ENCODE data around the gene BTD. TPM values are rescaled to one million over a fixed set of nuclear protein-coding genes. Genes with fewer than 3 reads are reported as not detected.

BTD gene
- total RNA-seq, 2 experiments from 2014 or later, result 3.6 to 4.3 TPM

GRCh38 chr3:15633159-15633558 lies 31.6 kb downstream of the BTD start:
- ChIA-PET POLR2A (interaction anchor here (0.6 kb wide), 1 partner anchor 31 kb away, joined by 3 read pairs; no protein-coding TSS in a partner anchor), CTCF (no interaction called here)

DNA sequence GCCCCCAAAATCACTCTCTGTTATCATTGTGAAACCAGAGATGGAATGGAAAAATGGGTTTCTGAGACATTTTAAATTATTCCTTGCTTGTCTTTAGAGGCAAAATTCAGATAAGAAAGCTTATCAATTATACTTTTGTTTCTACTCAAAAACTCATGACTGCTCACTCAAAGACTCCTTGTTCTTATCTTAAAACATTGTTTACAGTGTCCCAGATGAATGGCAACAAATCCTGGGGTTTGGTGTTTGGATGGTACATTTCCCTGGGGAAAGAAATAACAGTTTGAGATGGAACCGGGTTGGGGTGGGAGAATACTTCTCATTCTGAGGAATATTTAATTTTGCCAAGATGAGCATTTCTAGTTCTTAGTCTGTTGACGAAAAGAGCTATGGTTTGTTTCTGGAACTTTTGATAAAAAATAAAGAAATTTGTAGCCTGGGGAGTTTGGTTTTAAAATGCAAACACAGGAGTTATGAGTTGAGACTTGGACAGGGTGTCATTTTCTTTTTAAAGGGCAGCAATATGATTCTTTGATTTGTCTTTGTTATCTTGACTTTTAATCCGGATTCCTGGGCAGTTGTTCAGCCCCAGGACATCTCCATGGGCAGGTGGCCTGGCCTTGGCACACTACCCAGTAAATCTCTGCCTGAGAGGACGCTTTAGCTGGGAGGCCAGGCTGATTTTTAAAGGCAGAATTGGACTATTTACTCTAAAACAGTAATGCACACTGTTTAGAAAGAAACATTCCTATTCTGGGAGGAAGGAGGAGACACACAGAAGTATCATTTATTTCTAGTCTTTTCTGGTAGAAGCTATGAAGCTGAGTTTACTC lies 32.4 kb downstream of the BTD start:
- ChIA-PET CTCF (no interaction called here), POLR2A (no interaction called here)

GRCh38 chr3:15634671-15635070 lies 33.1 kb downstream of the BTD start:
- CTCF ChIA-PET, result interaction anchor here (1.3 kb wide), 1 partner anchor 8 kb away, joined by 3 read pairs; no protein-coding TSS in a partner anchor
- POLR2A ChIA-PET, result no interaction called here

DNA sequence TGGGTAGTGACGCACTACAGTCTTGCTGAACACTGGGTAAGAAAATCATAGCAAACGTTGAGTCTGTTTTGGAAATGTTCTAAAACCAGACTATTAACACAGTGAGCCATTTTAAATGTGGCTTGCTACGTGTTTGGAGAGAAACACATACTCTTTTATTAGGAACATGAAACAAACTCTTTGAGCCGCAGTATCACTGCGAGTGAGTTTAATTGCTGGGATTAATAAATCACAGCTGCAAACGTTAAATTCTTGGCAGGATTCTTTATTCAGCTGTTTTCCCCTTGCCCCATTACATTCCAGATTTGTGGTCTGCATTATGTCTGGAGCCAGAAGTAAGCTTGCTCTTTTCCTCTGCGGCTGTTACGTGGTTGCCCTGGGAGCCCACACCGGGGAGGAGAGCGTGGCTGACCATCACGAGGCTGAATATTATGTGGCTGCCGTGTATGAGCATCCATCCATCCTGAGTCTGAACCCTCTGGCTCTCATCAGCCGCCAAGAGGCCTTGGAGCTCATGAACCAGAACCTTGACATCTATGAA lies 33.6 kb downstream of the BTD start:
- ChIA-PET POLR2A (no interaction called here), CTCF (interaction anchor here (0.6 to 1.3 kb wide), 2 partner anchors 9 to 207 kb away, joined by 3 read pairs; no protein-coding TSS in a partner anchor)

- ChIA-PET CTCF (interaction anchor here (0.8 to 1.3 kb wide), 3 partner anchors 10 to 161 kb away, joined by 3 to 6 read pairs (median 3); no protein-coding TSS in a partner anchor), POLR2A (interaction anchor here (0.5 to 1.1 kb wide), 2 partner anchors 11 to 161 kb away, joined by 3 to 4 read pairs; no protein-coding TSS in a partner anchor)
These were observed 34.6 kb downstream of the BTD start for GRCh38 chr3:15636028-15636709.

DNA sequence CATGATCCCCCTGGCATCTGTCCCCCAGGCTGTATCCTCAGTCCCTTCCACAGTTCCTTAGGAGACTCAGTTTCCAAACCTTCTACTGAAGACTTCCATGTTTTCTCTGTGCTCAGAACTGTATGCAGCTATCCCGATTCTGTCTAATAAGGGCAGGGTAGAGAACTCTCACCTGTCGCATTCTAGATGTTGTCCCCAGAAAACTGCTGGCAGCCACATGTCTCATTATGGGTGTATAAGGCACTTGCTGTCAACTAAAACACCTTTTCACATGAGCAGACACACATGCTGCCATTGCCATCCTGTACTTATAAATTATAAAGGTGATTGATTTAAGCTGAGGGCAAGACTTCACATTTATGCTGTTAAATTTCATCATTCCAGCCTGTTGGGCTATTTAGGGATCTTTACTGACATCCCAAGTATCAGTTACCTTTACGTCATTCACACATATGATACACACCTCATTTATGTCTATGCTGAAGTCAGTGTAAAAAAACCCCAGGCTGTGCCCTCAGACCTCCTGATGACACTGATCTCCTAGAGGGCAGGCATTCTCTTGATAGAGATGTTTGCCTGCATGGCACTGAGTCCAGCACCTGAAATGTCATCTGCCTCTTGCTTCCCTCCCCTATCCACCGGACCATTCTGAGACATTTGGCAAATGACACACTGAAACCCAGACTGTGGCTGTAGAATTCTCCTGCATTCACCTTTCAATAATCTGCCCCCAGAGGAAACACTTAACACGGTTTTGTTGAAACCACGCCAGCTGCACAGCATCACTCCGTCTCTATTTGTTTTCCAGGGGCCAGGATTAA lies 35.8 kb downstream of the BTD start:
- ChIA-PET POLR2A (no interaction called here), CTCF (interaction anchor here (0.8 to 1.2 kb wide), 2 partner anchors 22 to 159 kb away, joined by 3 to 6 read pairs; no protein-coding TSS in a partner anchor)

GRCh38 chr3:15638193-15638890 lies 36.8 kb downstream of the BTD start:
- CTCF ChIA-PET, result no interaction called here
- POLR2A ChIA-PET, result no interaction called here

- CTCF ChIA-PET, result no interaction called here
- POLR2A ChIA-PET, result no interaction called here
These were observed 37.3 kb downstream of the BTD start for GRCh38 chr3:15638891-15639262.

DNA sequence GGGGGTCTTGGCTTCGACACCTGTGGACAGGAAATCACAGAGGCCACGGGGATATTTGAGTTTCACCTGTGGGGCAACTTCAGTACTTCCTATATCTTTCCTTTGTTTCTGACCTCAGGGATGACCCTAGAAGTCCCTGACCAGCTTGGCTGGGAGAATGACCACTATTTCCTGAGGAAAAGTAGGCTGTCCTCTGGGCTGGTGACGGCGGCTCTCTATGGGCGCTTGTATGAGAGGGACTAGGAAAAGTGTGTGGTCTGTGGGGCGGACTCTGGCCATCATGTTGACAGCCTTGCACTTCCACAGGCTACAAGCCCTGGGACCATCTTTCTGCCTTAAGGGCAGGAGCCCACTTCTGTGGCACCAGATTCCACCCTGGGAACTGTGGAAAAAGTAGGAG lies 43.7 kb downstream of the BTD start:
- ChIA-PET CTCF (no interaction called here), POLR2A (no interaction called here)

DNA sequence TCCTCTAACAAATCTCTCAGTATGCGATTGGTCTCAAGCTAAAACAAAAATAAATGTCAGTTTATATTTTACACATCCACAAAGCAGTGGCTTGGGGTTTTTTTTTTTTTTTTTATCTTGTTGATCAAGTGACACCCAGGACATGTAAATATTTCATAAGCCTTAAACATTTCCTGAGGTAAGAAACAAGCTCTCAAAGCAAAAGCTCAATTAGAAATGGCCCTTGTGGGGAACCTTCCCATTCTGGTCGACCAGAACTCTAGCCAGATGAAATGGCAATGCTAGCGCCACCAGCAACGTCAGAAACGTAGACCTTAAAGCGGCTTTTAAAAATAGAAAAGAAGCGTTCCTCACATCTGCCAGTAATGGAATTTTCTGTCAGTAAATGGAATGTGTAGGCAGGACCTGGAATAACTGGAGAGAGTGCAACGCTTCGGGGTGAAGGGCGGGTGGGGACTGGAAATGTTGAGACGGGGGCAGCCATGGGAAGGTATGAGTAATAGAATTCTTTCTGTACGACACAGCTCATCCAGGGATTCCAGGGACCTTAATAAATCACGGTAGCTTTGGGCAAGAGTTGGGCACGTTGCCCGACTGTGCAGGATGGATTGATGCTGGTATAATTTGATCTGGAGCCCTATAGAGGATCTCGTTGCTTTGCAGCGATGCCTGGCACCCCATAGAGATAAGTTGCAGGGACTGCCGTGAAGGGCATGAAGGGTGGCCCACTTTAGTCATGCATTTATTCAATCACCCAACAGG lies 44.4 kb downstream of the BTD start:
- ChIA-PET CTCF (no interaction called here), POLR2A (interaction anchor here (0.6 kb wide), 1 partner anchor 209 kb away, joined by 5 read pairs; no protein-coding TSS in a partner anchor)

- POLR2A ChIA-PET, result interaction anchor here (1.3 kb wide), 1 partner anchor 11 kb away, joined by 3 read pairs; no protein-coding TSS in a partner anchor
These were observed 45.4 kb downstream of the BTD start for GRCh38 chr3:15646851-15647511.

DNA sequence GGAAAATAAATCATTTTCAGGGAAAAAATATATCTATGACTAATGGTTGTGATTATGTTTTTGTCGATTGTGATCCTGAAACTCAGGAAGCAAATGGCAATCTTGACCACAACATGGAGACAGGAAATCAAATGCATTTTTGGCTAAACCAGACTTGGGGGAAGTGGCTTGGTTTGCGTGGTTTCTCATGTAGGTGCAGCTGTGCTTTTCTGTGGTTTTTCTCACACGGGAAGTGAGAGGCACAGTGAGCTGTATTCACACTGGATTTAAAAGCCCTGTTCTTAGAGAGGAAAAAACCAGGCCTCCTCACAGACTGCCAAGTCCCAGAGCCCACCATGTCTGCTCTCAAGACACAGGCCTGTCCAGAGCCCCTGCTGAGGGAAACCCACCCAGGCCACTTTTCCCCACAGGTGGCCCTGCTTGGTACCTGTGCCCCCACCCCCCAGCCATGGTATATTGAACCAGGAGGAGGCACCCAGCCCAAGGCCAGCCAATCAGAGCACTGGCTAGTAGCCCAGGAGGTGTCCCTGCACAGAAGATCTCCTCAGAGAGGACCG lies 46.1 kb downstream of the BTD start:
- POLR2A ChIA-PET, result interaction anchor here (1.3 kb wide), 1 partner anchor 11 kb away, joined by 3 read pairs; no protein-coding TSS in a partner anchor
- CTCF ChIA-PET, result no interaction called here

More at GRCh38 chr3:15646851-15647511, 45.4 kb downstream of the BTD start:
- CTCF ChIA-PET, result no interaction called here

GRCh38 chr3:15649341-15649740 lies 47.8 kb downstream of the BTD start:
- CTCF ChIA-PET, result no interaction called here
- POLR2A ChIA-PET, result no interaction called here

GRCh38 chr3:15649858-15650257 lies 48.3 kb downstream of the BTD start:
- ChIA-PET POLR2A (no interaction called here), CTCF (no interaction called here)

GRCh38 chr3:15651396-15651795 lies 49.9 kb downstream of the BTD start:
- POLR2A ChIA-PET, result no interaction called here
- CTCF ChIA-PET, result no interaction called here

DNA sequence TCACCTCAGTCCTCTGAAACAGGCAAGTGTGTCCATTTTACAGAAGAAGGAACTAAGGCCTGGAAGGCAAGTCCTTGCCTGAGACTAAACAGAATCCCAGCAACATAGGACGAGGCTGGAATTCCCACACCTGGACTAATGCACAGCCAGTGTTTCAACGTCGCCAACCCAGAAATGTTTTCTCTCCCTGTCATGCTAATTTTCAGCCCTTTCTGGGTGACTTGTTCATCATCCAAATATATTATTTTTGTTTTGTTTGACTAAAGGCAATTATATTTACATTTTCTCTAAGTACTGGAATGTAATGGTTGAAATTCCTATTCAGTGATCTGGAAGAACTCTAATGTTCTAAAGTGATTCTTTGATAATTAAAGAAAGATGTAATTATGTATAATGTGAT lies 51.8 kb downstream of the BTD start:
- CTCF ChIA-PET, result no interaction called here
- POLR2A ChIA-PET, result no interaction called here

- CTCF ChIA-PET, result interaction anchor here (0.6 kb wide), 1 partner anchor 345 kb away, joined by 3 read pairs; no protein-coding TSS in a partner anchor
These were observed 52.6 kb downstream of the BTD start for GRCh38 chr3:15654127-15654526.

More at GRCh38 chr3:15654127-15654526, 52.6 kb downstream of the BTD start:
- POLR2A ChIA-PET, result no interaction called here

Measured in activated CD8-positive, alpha-beta memory T cell treated with anti-CD3 and anti-CD28 coated beads for 36 hours (primary cell).